Endometrial microvascular endothelial cells (primary cell): ENCODE results near the gene KNOP1. TPM values are rescaled to one million over a fixed set of nuclear protein-coding genes. Genes with fewer than 3 reads are reported as not detected.

ENCODE experiments used
- in situ Hi-C: cut with HindIII; loops from 2 replicates; pipeline ENCODE4 v1.10.0; 2017; ENCODE audit warnings: low sequenced_read_pairs, low pct_unique_long_range_greater_than_20kb; ENCODE audit errors: inconsistent ontology term
- total RNA-seq: library from RNA; depleted of rRNA; stranded (reverse); fragments of >200 nt; gene quantifications from one replicate; pipeline ENCODE4 v1.2.3, GENCODE V29; 2015; ENCODE audit errors: inconsistent ontology term

The KNOP1 gene
- total RNA-seq, 1 donor from 2014 or later: 14.2 TPM

GRCh38 chr16:19710991-19711545 is 7.0 kb downstream of the KNOP1 start:
- in situ Hi-C loops: loop anchor here (25.0 kb wide), 1 partner anchor 176 kb away; the partner anchor contains the start of gene GPRC5B

- in situ Hi-C loops: loop anchor here (25.0 kb wide), 1 partner anchor 177 kb away; the partner anchor contains the start of gene GPRC5B
These were observed 7.7 kb downstream of the KNOP1 start for GRCh38 chr16:19710191-19710908.

- in situ Hi-C loops: loop anchor here (25.0 kb wide), 1 partner anchor 178 kb away; the partner anchor contains the start of gene GPRC5B
These were observed 8.5 kb downstream of the KNOP1 start for GRCh38 chr16:19709381-19710136.

- in situ Hi-C loops: loop anchor here (25.0 kb wide), 1 partner anchor 179 kb away; the partner anchor contains the start of gene GPRC5B
These were observed 9.5 kb downstream of the KNOP1 start for GRCh38 chr16:19708296-19709205.

- in situ Hi-C loops: loop anchor here (25.0 kb wide), 1 partner anchor 180 kb away; the partner anchor contains the start of gene GPRC5B
These were observed 10.3 kb downstream of the KNOP1 start for GRCh38 chr16:19707569-19708295.

- in situ Hi-C loops: loop anchor here (25.0 kb wide), 1 partner anchor 180 kb away; the partner anchor contains the start of gene GPRC5B
These were observed 11.2 kb downstream of the KNOP1 start for GRCh38 chr16:19706846-19707245.

GRCh38 chr16:19705843-19706242 is 12.2 kb downstream of the KNOP1 start:
- in situ Hi-C loops: loop anchor here (25.0 kb wide), 1 partner anchor 181 kb away; the partner anchor contains the start of gene GPRC5B

- in situ Hi-C loops: loop anchor here (25.0 kb wide), 1 partner anchor 182 kb away; the partner anchor contains the start of gene GPRC5B
These were observed 12.9 kb downstream of the KNOP1 start for GRCh38 chr16:19705146-19705501.

- in situ Hi-C loops: loop anchor here (25.0 kb wide), 1 partner anchor 183 kb away; the partner anchor contains the start of gene GPRC5B
These were observed 13.5 kb downstream of the KNOP1 start for GRCh38 chr16:19704321-19705145.

GRCh38 chr16:19703172-19703889 is 14.7 kb downstream of the KNOP1 start:
- in situ Hi-C loops: loop anchor here (25.0 kb wide), 1 partner anchor 184 kb away; the partner anchor contains the start of gene GPRC5B

GRCh38 chr16:19701091-19701490 is 16.9 kb downstream of the KNOP1 start:
- in situ Hi-C loops: loop anchor here (25.0 kb wide), 1 partner anchor 186 kb away; the partner anchor contains the start of gene GPRC5B

GRCh38 chr16:19700319-19700781 is 17.7 kb downstream of the KNOP1 start:
- in situ Hi-C loops: loop anchor here (25.0 kb wide), 1 partner anchor 187 kb away; the partner anchor contains the start of gene GPRC5B

- in situ Hi-C loops: no loop called here
These were observed 18.6 kb downstream of the KNOP1 start for GRCh38 chr16:19699472-19699871.

- in situ Hi-C loops: no loop called here
These were observed 19.3 kb downstream of the KNOP1 start for GRCh38 chr16:19698480-19699465.
